ENCODE data around the gene NFATC4. TPM values are rescaled to one million over a fixed set of nuclear protein-coding genes. Genes with fewer than 3 reads are reported as not detected.
"Not testable (repeated sequence)": the region's sequence is repeated elsewhere in the genome, so short reads cannot be mapped to it uniquely, and the experiment has no call there.

Gene NFATC4
- polyA plus RNA-seq, 2 donors, result 20.9 to 25.6 TPM

GRCh38 chr14:24370748-24371147 lies 2.8 kb downstream of the NFATC4 start:
- Histone ChIP-seq H3K4me3 (ENCODE audit: low read depth in 1 of 2, low read length in 2 of 2) (no peak overlapping the region), H3K36me3 (ENCODE audit: control insufficient read depth in 2 of 2, insufficient read depth in 2 of 2, low read length in 1 of 2) (no peaks in the 10 kb centered on the region), H3K27ac (ENCODE audit: low read depth in 2 of 2, low read length in 1 of 2) (no peak overlapping the region), H3K4me1 (ENCODE audit: control insufficient read depth in 2 of 2, insufficient read depth in 2 of 2, low read length in 1 of 2) (peaks cover 0 to 13% of the 10 kb centered on the region in 2 donors), H3K9me3 (ENCODE audit: control insufficient read depth in 2 of 2, insufficient read depth in 1 of 2, low read depth in 1 of 2, low read length in 1 of 2) (no peaks in the 10 kb centered on the region), H3K27me3 (ENCODE audit: control insufficient read depth in 1 of 2, insufficient read depth in 2 of 2, low read length in 2 of 2) (peaks cover 0 to 2% of the 10 kb centered on the region in 2 donors)
- 58 to 65% methylated on average over 1 of the region's 1 CpG for WGBS, 2 donors

- WGBS, 2 donors, result 81 to 85% methylated on average over 3 of the region's 3 CpGs
- H3K9me3 ChIP-seq (ENCODE audit: control insufficient read depth in 2 of 2, insufficient read depth in 1 of 2, low read depth in 1 of 2, low read length in 1 of 2); H3K27ac ChIP-seq (ENCODE audit: low read depth in 2 of 2, low read length in 1 of 2); H3K36me3 ChIP-seq (ENCODE audit: control insufficient read depth in 2 of 2, insufficient read depth in 2 of 2, low read length in 1 of 2); H3K27me3 ChIP-seq (ENCODE audit: control insufficient read depth in 1 of 2, insufficient read depth in 2 of 2, low read length in 2 of 2); H3K4me3 ChIP-seq (ENCODE audit: low read depth in 1 of 2, low read length in 2 of 2): not testable (repeated sequence)
- peaks cover 3 to 13% of the 10 kb centered on the region in 2 donors for H3K4me1 ChIP-seq (ENCODE audit: control insufficient read depth in 2 of 2, insufficient read depth in 2 of 2, low read length in 1 of 2)
These were observed 3.6 kb downstream of the NFATC4 start for GRCh38 chr14:24371605-24372004.

- 80 to 84% methylated on average over 12 of the region's 12 CpGs for WGBS, 2 donors
- Histone ChIP-seq H3K9me3 (ENCODE audit: control insufficient read depth in 2 of 2, insufficient read depth in 1 of 2, low read depth in 1 of 2, low read length in 1 of 2) (no peaks in the 10 kb centered on the region), H3K27ac (ENCODE audit: low read depth in 2 of 2, low read length in 1 of 2) (no peak overlapping the region), H3K36me3 (ENCODE audit: control insufficient read depth in 2 of 2, insufficient read depth in 2 of 2, low read length in 1 of 2) (peaks cover 0 to 2% of the 10 kb centered on the region in 2 donors), H3K4me1 (ENCODE audit: control insufficient read depth in 2 of 2, insufficient read depth in 2 of 2, low read length in 1 of 2) (peaks cover 3 to 11% of the 10 kb centered on the region in 2 donors), H3K4me3 (ENCODE audit: low read depth in 1 of 2, low read length in 2 of 2) (no peak overlapping the region), H3K27me3 (ENCODE audit: control insufficient read depth in 1 of 2, insufficient read depth in 2 of 2, low read length in 2 of 2) (peaks cover 0 to 1% of the 10 kb centered on the region in 2 donors)
These were observed 4.9 kb downstream of the NFATC4 start for GRCh38 chr14:24372701-24373416.

- no peaks in the 10 kb centered on the region for H3K27me3 ChIP-seq (ENCODE audit: control insufficient read depth in 1 of 2, insufficient read depth in 2 of 2, low read length in 2 of 2)
- no peaks in the 10 kb centered on the region for H3K9me3 ChIP-seq (ENCODE audit: control insufficient read depth in 2 of 2, insufficient read depth in 1 of 2, low read depth in 1 of 2, low read length in 1 of 2)
- peaks cover 3 to 9% of the 10 kb centered on the region in 2 donors for H3K4me1 ChIP-seq (ENCODE audit: control insufficient read depth in 2 of 2, insufficient read depth in 2 of 2, low read length in 1 of 2)
- H3K27ac ChIP-seq (ENCODE audit: low read depth in 2 of 2, low read length in 1 of 2), result no peak overlapping the region
- WGBS, 2 donors, result 75 to 79% methylated on average over 16 of the region's 16 CpGs
- peaks cover 0 to 2% of the 10 kb centered on the region in 2 donors for H3K36me3 ChIP-seq (ENCODE audit: control insufficient read depth in 2 of 2, insufficient read depth in 2 of 2, low read length in 1 of 2)
- no peak overlapping the region for H3K4me3 ChIP-seq (ENCODE audit: low read depth in 1 of 2, low read length in 2 of 2)
These were observed 8.6 kb downstream of the NFATC4 start for GRCh38 chr14:24376448-24377070.

DNA sequence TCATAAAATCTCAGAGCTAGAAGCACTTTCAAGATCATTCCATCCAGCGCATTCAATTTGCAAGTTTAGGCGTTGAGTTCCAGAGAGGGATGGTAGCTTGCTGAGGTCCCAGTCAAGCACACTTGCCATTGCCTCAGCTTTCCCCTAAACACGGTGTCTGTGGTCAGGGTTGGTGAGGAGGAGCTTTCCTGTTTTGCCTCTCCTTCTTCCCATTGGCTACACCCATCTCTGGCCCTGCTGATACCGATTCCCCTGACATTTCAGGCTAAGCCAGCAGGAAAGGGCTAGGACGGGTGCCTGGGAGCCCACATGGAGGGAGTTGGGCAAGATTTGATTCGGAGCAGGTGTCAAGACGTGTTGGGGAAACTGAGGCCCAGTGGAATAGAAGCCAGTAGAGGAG lies 9.1 kb downstream of the NFATC4 start:
- Histone ChIP-seq H3K27me3 (ENCODE audit: control insufficient read depth in 1 of 2, insufficient read depth in 2 of 2, low read length in 2 of 2) (no peaks in the 10 kb centered on the region), H3K4me3 (ENCODE audit: low read depth in 1 of 2, low read length in 2 of 2) (no peak overlapping the region), H3K4me1 (ENCODE audit: control insufficient read depth in 2 of 2, insufficient read depth in 2 of 2, low read length in 1 of 2) (peaks cover 3 to 9% of the 10 kb centered on the region in 2 donors), H3K9me3 (ENCODE audit: control insufficient read depth in 2 of 2, insufficient read depth in 1 of 2, low read depth in 1 of 2, low read length in 1 of 2) (no peaks in the 10 kb centered on the region), H3K36me3 (ENCODE audit: control insufficient read depth in 2 of 2, insufficient read depth in 2 of 2, low read length in 1 of 2) (peaks cover 0 to 2% of the 10 kb centered on the region in 2 donors), H3K27ac (ENCODE audit: low read depth in 2 of 2, low read length in 1 of 2) (no peak overlapping the region)
- WGBS, 2 donors, result 84 to 85% methylated on average over 7 of the region's 7 CpGs

- H3K4me3 ChIP-seq (ENCODE audit: low read depth in 1 of 2, low read length in 2 of 2), result no peak overlapping the region
- 34 to 54% methylated on average over 2 of the region's 2 CpGs for WGBS, 2 donors
- no peaks in the 10 kb centered on the region for H3K27me3 ChIP-seq (ENCODE audit: control insufficient read depth in 1 of 2, insufficient read depth in 2 of 2, low read length in 2 of 2)
- H3K4me1 ChIP-seq (ENCODE audit: control insufficient read depth in 2 of 2, insufficient read depth in 2 of 2, low read length in 1 of 2), result peaks cover 3 to 9% of the 10 kb centered on the region in 2 donors
- H3K9me3 ChIP-seq (ENCODE audit: control insufficient read depth in 2 of 2, insufficient read depth in 1 of 2, low read depth in 1 of 2, low read length in 1 of 2), result no peaks in the 10 kb centered on the region
- H3K27ac ChIP-seq (ENCODE audit: low read depth in 2 of 2, low read length in 1 of 2), result no peak overlapping the region
- peaks cover 0 to 2% of the 10 kb centered on the region in 2 donors for H3K36me3 ChIP-seq (ENCODE audit: control insufficient read depth in 2 of 2, insufficient read depth in 2 of 2, low read length in 1 of 2)
These were observed 9.7 kb downstream of the NFATC4 start for GRCh38 chr14:24377657-24378056.

GRCh38 chr14:24378327-24378726 lies 10.3 kb downstream of the NFATC4 start:
- H3K4me3 ChIP-seq (ENCODE audit: low read depth in 1 of 2, low read length in 2 of 2), result no peak overlapping the region
- peak overlapping the region; percentile 13 to 15 for H3K27ac ChIP-seq (ENCODE audit: low read depth in 2 of 2, low read length in 1 of 2)
- peaks cover 3 to 9% of the 10 kb centered on the region in 2 donors for H3K4me1 ChIP-seq (ENCODE audit: control insufficient read depth in 2 of 2, insufficient read depth in 2 of 2, low read length in 1 of 2)
- H3K9me3 ChIP-seq (ENCODE audit: control insufficient read depth in 2 of 2, insufficient read depth in 1 of 2, low read depth in 1 of 2, low read length in 1 of 2), result no peaks in the 10 kb centered on the region
- WGBS, 2 donors, result 55 to 71% methylated on average over 3 of the region's 3 CpGs
- peaks cover 0 to 2% of the 10 kb centered on the region in 2 donors for H3K36me3 ChIP-seq (ENCODE audit: control insufficient read depth in 2 of 2, insufficient read depth in 2 of 2, low read length in 1 of 2)
- H3K27me3 ChIP-seq (ENCODE audit: control insufficient read depth in 1 of 2, insufficient read depth in 2 of 2, low read length in 2 of 2), result no peaks in the 10 kb centered on the region

- H3K9me3 ChIP-seq (ENCODE audit: control insufficient read depth in 2 of 2, insufficient read depth in 1 of 2, low read depth in 1 of 2, low read length in 1 of 2), result no peaks in the 10 kb centered on the region
- 51 to 66% methylated on average over 7 of the region's 7 CpGs for WGBS, 2 donors
- peaks cover 3 to 9% of the 10 kb centered on the region in 2 donors for H3K4me1 ChIP-seq (ENCODE audit: control insufficient read depth in 2 of 2, insufficient read depth in 2 of 2, low read length in 1 of 2)
- peak overlapping the region; percentile 13 to 20 for H3K27ac ChIP-seq (ENCODE audit: low read depth in 2 of 2, low read length in 1 of 2)
- H3K36me3 ChIP-seq (ENCODE audit: control insufficient read depth in 2 of 2, insufficient read depth in 2 of 2, low read length in 1 of 2), result peaks cover 0 to 2% of the 10 kb centered on the region in 2 donors
- H3K27me3 ChIP-seq (ENCODE audit: control insufficient read depth in 1 of 2, insufficient read depth in 2 of 2, low read length in 2 of 2), result no peaks in the 10 kb centered on the region
- no peak overlapping the region for H3K4me3 ChIP-seq (ENCODE audit: low read depth in 1 of 2, low read length in 2 of 2)
These were observed 11.3 kb downstream of the NFATC4 start for GRCh38 chr14:24378981-24379906.

- Histone ChIP-seq H3K27me3 (ENCODE audit: control insufficient read depth in 1 of 2, insufficient read depth in 2 of 2, low read length in 2 of 2) (no peaks in the 10 kb centered on the region), H3K4me3 (ENCODE audit: low read depth in 1 of 2, low read length in 2 of 2) (no peak overlapping the region), H3K9me3 (ENCODE audit: control insufficient read depth in 2 of 2, insufficient read depth in 1 of 2, low read depth in 1 of 2, low read length in 1 of 2) (no peaks in the 10 kb centered on the region), H3K36me3 (ENCODE audit: control insufficient read depth in 2 of 2, insufficient read depth in 2 of 2, low read length in 1 of 2) (peaks cover 0 to 2% of the 10 kb centered on the region in 2 donors), H3K4me1 (ENCODE audit: control insufficient read depth in 2 of 2, insufficient read depth in 2 of 2, low read length in 1 of 2) (peaks cover 3 to 9% of the 10 kb centered on the region in 2 donors), H3K27ac (ENCODE audit: low read depth in 2 of 2, low read length in 1 of 2) (no peak overlapping the region)
- 77% methylated on average over 15 of the region's 15 CpGs for WGBS, 2 donors
These were observed 12.1 kb downstream of the NFATC4 start for GRCh38 chr14:24379907-24380730.

Measured in esophagus (tissue), 2 donors.